ENCODE measurements around the gene BCAS4.

DNA sequence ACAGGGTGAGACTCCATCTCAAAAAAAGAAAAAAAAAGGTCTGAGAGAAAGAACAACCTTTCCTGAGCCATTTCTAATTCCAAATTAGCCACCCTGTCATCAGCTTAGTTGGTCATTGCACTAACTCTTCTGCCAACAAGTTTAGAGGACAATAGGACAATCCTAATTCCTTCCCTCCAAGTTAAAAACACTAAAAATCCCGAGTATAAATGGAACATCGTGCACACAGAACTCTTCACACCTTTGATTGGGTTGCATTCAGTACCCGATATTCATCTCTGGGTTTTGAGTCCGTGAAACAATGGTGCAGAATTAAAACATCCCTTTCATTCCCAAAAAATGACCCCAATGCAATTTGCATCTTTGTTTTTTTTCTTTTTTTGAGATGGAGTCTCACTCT is 40.4 kb upstream of the BCAS4 start:
- TF ChIP-seq, protein P1, sequence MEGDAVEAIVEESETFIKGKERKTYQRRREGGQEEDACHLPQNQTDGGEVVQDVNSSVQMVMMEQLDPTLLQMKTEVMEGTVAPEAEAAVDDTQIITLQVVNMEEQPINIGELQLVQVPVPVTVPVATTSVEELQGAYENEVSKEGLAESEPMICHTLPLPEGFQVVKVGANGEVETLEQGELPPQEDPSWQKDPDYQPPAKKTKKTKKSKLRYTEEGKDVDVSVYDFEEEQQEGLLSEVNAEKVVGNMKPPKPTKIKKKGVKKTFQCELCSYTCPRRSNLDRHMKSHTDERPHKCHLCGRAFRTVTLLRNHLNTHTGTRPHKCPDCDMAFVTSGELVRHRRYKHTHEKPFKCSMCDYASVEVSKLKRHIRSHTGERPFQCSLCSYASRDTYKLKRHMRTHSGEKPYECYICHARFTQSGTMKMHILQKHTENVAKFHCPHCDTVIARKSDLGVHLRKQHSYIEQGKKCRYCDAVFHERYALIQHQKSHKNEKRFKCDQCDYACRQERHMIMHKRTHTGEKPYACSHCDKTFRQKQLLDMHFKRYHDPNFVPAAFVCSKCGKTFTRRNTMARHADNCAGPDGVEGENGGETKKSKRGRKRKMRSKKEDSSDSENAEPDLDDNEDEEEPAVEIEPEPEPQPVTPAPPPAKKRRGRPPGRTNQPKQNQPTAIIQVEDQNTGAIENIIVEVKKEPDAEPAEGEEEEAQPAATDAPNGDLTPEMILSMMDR (conservative IDR thresholded peaks at IDR 0.05; ENCODE audit: low read depth in 2 of 2): no peak
- TF ChIP-seq, protein P2, sequence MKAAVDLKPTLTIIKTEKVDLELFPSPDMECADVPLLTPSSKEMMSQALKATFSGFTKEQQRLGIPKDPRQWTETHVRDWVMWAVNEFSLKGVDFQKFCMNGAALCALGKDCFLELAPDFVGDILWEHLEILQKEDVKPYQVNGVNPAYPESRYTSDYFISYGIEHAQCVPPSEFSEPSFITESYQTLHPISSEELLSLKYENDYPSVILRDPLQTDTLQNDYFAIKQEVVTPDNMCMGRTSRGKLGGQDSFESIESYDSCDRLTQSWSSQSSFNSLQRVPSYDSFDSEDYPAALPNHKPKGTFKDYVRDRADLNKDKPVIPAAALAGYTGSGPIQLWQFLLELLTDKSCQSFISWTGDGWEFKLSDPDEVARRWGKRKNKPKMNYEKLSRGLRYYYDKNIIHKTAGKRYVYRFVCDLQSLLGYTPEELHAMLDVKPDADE (IDR thresholded peaks at IDR 0.05): no peak
- no peak for TF ChIP-seq POLR2AphosphoS5 (IDR thresholded peaks at IDR 0.05; ENCODE audit: low read depth)
- TF ChIP-seq, protein P3, sequence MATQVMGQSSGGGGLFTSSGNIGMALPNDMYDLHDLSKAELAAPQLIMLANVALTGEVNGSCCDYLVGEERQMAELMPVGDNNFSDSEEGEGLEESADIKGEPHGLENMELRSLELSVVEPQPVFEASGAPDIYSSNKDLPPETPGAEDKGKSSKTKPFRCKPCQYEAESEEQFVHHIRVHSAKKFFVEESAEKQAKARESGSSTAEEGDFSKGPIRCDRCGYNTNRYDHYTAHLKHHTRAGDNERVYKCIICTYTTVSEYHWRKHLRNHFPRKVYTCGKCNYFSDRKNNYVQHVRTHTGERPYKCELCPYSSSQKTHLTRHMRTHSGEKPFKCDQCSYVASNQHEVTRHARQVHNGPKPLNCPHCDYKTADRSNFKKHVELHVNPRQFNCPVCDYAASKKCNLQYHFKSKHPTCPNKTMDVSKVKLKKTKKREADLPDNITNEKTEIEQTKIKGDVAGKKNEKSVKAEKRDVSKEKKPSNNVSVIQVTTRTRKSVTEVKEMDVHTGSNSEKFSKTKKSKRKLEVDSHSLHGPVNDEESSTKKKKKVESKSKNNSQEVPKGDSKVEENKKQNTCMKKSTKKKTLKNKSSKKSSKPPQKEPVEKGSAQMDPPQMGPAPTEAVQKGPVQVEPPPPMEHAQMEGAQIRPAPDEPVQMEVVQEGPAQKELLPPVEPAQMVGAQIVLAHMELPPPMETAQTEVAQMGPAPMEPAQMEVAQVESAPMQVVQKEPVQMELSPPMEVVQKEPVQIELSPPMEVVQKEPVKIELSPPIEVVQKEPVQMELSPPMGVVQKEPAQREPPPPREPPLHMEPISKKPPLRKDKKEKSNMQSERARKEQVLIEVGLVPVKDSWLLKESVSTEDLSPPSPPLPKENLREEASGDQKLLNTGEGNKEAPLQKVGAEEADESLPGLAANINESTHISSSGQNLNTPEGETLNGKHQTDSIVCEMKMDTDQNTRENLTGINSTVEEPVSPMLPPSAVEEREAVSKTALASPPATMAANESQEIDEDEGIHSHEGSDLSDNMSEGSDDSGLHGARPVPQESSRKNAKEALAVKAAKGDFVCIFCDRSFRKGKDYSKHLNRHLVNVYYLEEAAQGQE (IDR thresholded peaks at IDR 0.05; ENCODE audit: unreplicated experiment): no peak
- TF ChIP-seq EZH2phosphoT487 (IDR thresholded peaks at IDR 0.05; ENCODE audit: unreplicated experiment): no peak
- TF ChIP-seq JUNB (IDR thresholded peaks at IDR 0.05; ENCODE audit: unreplicated experiment): no peak
- TF ChIP-seq EZH2 (IDR thresholded peaks at IDR 0.05; ENCODE audit: low read depth, unreplicated experiment): no peak
- TF ChIP-seq STAT1 (IDR thresholded peaks at IDR 0.05; ENCODE audit: unreplicated experiment): no peak
- no peak for TF ChIP-seq CREB1 (CRISPR knock-in tag; IDR thresholded peaks at IDR 0.05; ENCODE audit: low read depth)

Data from GM23338 (cell line).